H1 (cell line): ENCODE measurements around the gene PLCB1. TPM values are rescaled to one million over a fixed set of nuclear protein-coding genes. Genes with fewer than 3 reads are reported as not detected.

ENCODE experiments used
- MAX ChIP-seq: IDR thresholded peaks from 2 replicates; pipeline ENCODE4 v1.6.1; 2012; ENCODE audit warnings: inconsistent platforms
- polyA plus RNA-seq, 7 experiments: library from polyadenylated mRNA; depleted of rRNA in 3 of 7; stranded (reverse) in 5 of 7; unstranded in 2 of 7; fragments of >200 nt in 5 of 7; fragments of 200-250 nt in 2 of 7; gene quantifications; 1 replicate in 5 of 7; 2 replicates in 1 of 7; 4 replicates in 1 of 7; pipeline versions ENCODE4 v1.2.1 to v1.2.3, GENCODE V29; 2011 to 2013; ENCODE audit warnings: missing spikeins in 2 of 7, mixed read lengths in 2 of 7
- total RNA-seq: library from RNA; stranded (reverse); fragmentation: NEBNext Ultra II Directional; extraction: Animal tissue kit (Norgen Biotek cat#: 25700); gene quantifications from 2 replicates; pipeline ENCODE4 v1.2.1, GENCODE V29; 2021

The PLCB1 gene
- total and polyA plus RNA-seq, 2 of the 8 experiments (the other 6 are each of a cell fraction or from before 2014, with no cell fraction given), result 2.6 to 9.1 TPM

DNA sequence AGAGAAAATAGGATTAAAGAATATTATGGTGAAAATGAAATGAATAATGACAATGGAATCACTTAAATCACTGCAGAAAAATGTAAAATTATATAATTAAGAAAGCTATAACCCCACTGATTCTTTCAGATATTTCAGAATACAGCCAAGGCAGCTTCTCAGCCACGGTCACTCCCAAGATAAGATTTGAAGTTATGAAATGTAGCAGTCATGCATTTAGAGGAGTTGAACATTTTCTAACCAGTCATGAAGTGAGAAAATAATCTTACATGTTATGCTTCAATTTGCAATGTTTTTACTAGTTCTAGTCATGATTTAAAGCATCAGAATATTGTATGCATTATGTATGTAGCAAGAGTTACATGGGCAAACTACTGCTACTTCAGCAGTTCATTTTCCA lies 13.3 kb upstream of the PLCB1 start (continued):
- TF ChIP-seq MAX, result no peak
